SK-N-SH (cell line): Measurements from ENCODE around the gene PTGFRN. TPM values are rescaled to one million over a fixed set of nuclear protein-coding genes. Genes with fewer than 3 reads are reported as not detected.

Source experiments
- CTCF ChIA-PET: fragments of 300-600, 350-600 bp; formaldehyde crosslinking; extraction: SDS; loops from one replicate; lab custom pipeline; 2021; lab: Yijun Ruan, JAX
- POLR2A ChIA-PET: fragments of 350-600 bp; sonication (Branson Sonifier 250); formaldehyde crosslinking; extraction: SDS; loops from one replicate; lab custom pipeline; 2020; ENCODE audit warnings: antibody characterized with exemption, inconsistent platforms; lab: Yijun Ruan, JAX
- DNase-seq: peaks from one replicate; pipeline ENCODE4 v3.0.0; 2012
- H2AFZ ChIP-seq: fragments of 200-600 bp; sonication (generic); 2 replicates; pipeline ENCODE4 v1.8.1; 2016; ENCODE audit warnings: antibody characterized with exemption, mild to moderate bottlenecking, low read depth
- H3F3A ChIP-seq: fragments of 200-600 bp; sonication (generic); replicated peaks from 2 replicates; pipeline ENCODE3; 2016; ENCODE audit warnings: antibody characterized with exemption, mild to moderate bottlenecking; ENCODE audit not compliant: insufficient read depth
- H3K27ac ChIP-seq, 2 experiments: fragments of 200-500 bp in 1 of 2; fragments of 200-600 bp in 1 of 2; sonication (Bioruptor generic) in 1 of 2; sonication (generic), shearing (Covaris generic) in 1 of 2; 2 replicates each; pipeline versions ENCODE4 v1.5.1 to v1.6.1; 2014 to 2016; ENCODE audit warnings: low read depth in 2 of 2, inconsistent platforms in 1 of 2, low read length in 1 of 2, mild to moderate bottlenecking in 1 of 2, mixed read lengths in 1 of 2
- H3K27me3 ChIP-seq: fragments of 200-600 bp; sonication (generic), shearing (Covaris generic); 2 replicates; pipeline ENCODE4 v1.6.1; 2016; ENCODE audit warnings: mixed run types; ENCODE audit not compliant: insufficient read depth
- H3K36me3 ChIP-seq, 2 experiments: fragments of 200-500 bp in 1 of 2; fragments of 200-600 bp in 1 of 2; sonication (Bioruptor generic) in 1 of 2; sonication (generic) in 1 of 2; replicated peaks in 1 of 2; 2 replicates each; pipeline versions ENCODE3 to v1.5.1; 2014 to 2016; ENCODE audit warnings: low read length in 1 of 2, mild to moderate bottlenecking in 1 of 2; ENCODE audit not compliant: insufficient read depth in 2 of 2, control insufficient read depth in 1 of 2
- H3K4me1 ChIP-seq, 2 experiments: fragments of 200-500 bp in 1 of 2; fragments of 200-600 bp in 1 of 2; sonication (Bioruptor generic) in 1 of 2; sonication (generic), shearing (Covaris generic) in 1 of 2; 2 replicates each; pipeline versions ENCODE4 v1.5.1 to v1.6.1; 2014 to 2016; ENCODE audit warnings: low read depth in 1 of 2, low read length in 1 of 2, mixed run types in 1 of 2; ENCODE audit not compliant: insufficient read depth in 2 of 2, control insufficient read depth in 1 of 2
- H3K4me2 ChIP-seq: fragments of 200-600 bp; sonication (generic), shearing (Covaris generic); 2 replicates; pipeline ENCODE4 v1.6.1; 2017; ENCODE audit warnings: mixed run types
- H3K4me3 ChIP-seq, 2 experiments: fragments of 200-500 bp in 1 of 2; fragments of 200-600 bp in 1 of 2; sonication (Bioruptor generic) in 1 of 2; sonication (generic), shearing (Covaris generic) in 1 of 2; 2 replicates each; pipeline versions ENCODE4 v1.5.1 to v1.8.1; 2014 to 2016; ENCODE audit warnings: low read depth in 2 of 2, inconsistent platforms in 1 of 2, low read length in 1 of 2, mild to moderate bottlenecking in 1 of 2, mixed read lengths in 1 of 2, moderate library complexity in 1 of 2
- H3K79me2 ChIP-seq: fragments of 200-600 bp; sonication (generic); 2 replicates; pipeline ENCODE4 v1.8.1; 2017; ENCODE audit warnings: mild to moderate bottlenecking; ENCODE audit not compliant: insufficient read depth
- H3K9ac ChIP-seq: fragments of 200-600 bp; sonication (generic); 2 replicates; pipeline ENCODE4 v1.6.1; 2017; ENCODE audit warnings: mixed run types
- H3K9me2 ChIP-seq: fragments of 200-600 bp; sonication (generic); 2 replicates; pipeline ENCODE4 v1.6.1; 2017; ENCODE audit warnings: mixed run types
- H3K9me3 ChIP-seq: fragments of 200-600 bp; sonication (generic); 2 replicates; pipeline ENCODE4 v1.6.1; 2017; ENCODE audit warnings: mixed run types, mild to moderate bottlenecking, moderate library complexity
- H4K20me1 ChIP-seq: fragments of 200-600 bp; sonication (generic); 2 replicates; pipeline ENCODE4 v1.6.1; 2017; ENCODE audit warnings: mild to moderate bottlenecking, mixed run types; ENCODE audit not compliant: insufficient read depth
- FOSL2 ChIP-seq: IDR thresholded peaks from 2 replicates; pipeline ENCODE4 v1.4.0; 2012; ENCODE audit warnings: low read depth, mild to moderate bottlenecking, moderate library complexity, borderline replicate concordance
- FOXJ3 ChIP-seq: sonication (generic); formaldehyde crosslinking; IDR thresholded peaks from 2 replicates; pipeline ENCODE4 v1.5.1; 2020; ENCODE audit warnings: mild to moderate bottlenecking, missing genetic modification reagents
- GABPA ChIP-seq: IDR thresholded peaks from 2 replicates; pipeline ENCODE4 v1.4.0; 2012; ENCODE audit warnings: low read depth, mild to moderate bottlenecking
- JUND ChIP-seq: IDR thresholded peaks from 2 replicates; pipeline ENCODE4 v1.4.0; 2012
- MEF2A ChIP-seq: IDR thresholded peaks from 2 replicates; pipeline ENCODE4 v1.4.0; 2012; ENCODE audit warnings: low read depth, borderline replicate concordance
- NRF1 ChIP-seq: IDR thresholded peaks from 2 replicates; pipeline ENCODE4 v1.6.1; 2012; ENCODE audit warnings: low read depth, mild to moderate bottlenecking, low read length
- POLR2AphosphoS5 ChIP-seq: IDR thresholded peaks from 2 replicates; pipeline ENCODE4 v1.6.1; 2012; ENCODE audit warnings: low read depth, low read length
- RAD21 ChIP-seq: IDR thresholded peaks from 2 replicates; pipeline ENCODE4 v1.6.1; 2012; ENCODE audit warnings: mild to moderate bottlenecking, low read length
- RCOR1 ChIP-seq: fragments of 150-350 bp; IDR thresholded peaks from 2 replicates; pipeline ENCODE4 v1.6.1; 2017; ENCODE audit warnings: antibody characterized with exemption, low read length
- RFX5 ChIP-seq: IDR thresholded peaks from 2 replicates; pipeline ENCODE4 v1.6.1; 2012; ENCODE audit warnings: mild to moderate bottlenecking, improper control_type of control experiment, low read length
- RXRA ChIP-seq: IDR thresholded peaks from 2 replicates; pipeline ENCODE4 v1.4.0; 2012; ENCODE audit warnings: low read depth, mild to moderate bottlenecking, borderline replicate concordance
- SIN3A ChIP-seq: IDR thresholded peaks from 2 replicates; pipeline ENCODE4 v1.6.1; 2012; ENCODE audit warnings: low read depth, mild to moderate bottlenecking, low read length, moderate library complexity, borderline replicate concordance
- SMC3 ChIP-seq: IDR thresholded peaks from 2 replicates; pipeline ENCODE4 v1.6.1; 2012; ENCODE audit warnings: low read depth, low read length, improper control_type of control experiment
- TCF12 ChIP-seq: IDR thresholded peaks from 2 replicates; pipeline ENCODE4 v1.4.0; 2012
- WGBS: methylation state at CpG from one replicate; pipeline ENCODE4 v1.1.6; 2017; ENCODE audit warnings: low lambda C conversion rate; 5-methylcytosine and 5-hydroxymethylcytosine counted together
- polyA plus RNA-seq, 3 experiments: library from polyadenylated mRNA; depleted of rRNA; stranded (reverse); fragments of >200 nt; gene quantifications; 2 replicates each; pipeline ENCODE4 v1.2.3, GENCODE V29; 2012
- TF ChIP-seq, protein P1 (sequence below): IDR thresholded peaks from 2 replicates; pipeline ENCODE4 v1.4.0; 2012; ENCODE audit warnings: low read depth, borderline replicate concordance
- TF ChIP-seq, protein P2 (sequence below): IDR thresholded peaks from 2 replicates; pipeline ENCODE4 v1.4.0; 2012; ENCODE audit warnings: low read depth
- TF ChIP-seq, protein P3 (sequence below): fragments of 200-600 bp; sonication (generic); IDR thresholded peaks from 2 replicates; pipeline ENCODE4 v1.6.1; 2017; ENCODE audit warnings: antibody characterized with exemption, mild to moderate bottlenecking, moderate library complexity

The PTGFRN gene
- polyA plus RNA-seq, 1 of the 3 experiments (the other 2 are of a cell fraction), result 22.4 TPM

DNA sequence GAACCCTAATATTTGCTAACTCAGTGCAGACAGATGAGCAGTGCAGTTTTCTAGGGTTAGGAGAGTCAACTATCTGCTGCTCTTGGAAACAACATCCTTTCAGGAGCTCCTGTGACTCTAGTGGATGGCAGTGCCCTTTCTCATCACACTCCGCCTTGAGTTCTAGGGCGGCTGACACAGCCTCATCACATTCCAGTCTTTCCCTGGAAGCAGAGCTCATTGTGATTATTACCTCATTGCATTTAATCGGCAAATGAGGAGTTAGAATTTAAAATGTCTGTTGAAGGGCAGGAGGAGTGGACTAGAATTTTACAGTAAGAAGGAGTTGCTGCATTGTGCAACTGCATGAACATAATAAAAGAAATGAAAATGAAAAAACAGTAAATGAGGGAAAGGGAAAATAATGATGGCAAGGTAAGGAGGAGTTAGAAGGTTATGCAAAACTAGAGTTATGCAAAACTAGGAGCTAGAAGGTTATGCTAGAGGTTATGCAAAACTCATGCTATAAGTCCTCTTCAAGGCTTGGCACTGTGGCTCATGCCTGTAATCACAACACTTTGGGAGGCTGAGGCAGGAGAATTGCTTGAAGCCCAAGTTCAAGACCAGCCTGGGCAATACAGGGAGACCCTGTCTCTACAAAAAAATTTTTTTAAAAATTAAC lies 6.9 kb upstream of the PTGFRN start:
- no peak overlapping the region for H3K9ac ChIP-seq
- no peaks in the 10 kb centered on the region for H3K79me2 ChIP-seq
- whole genome bisulfite sequencing, result 83% methylated on average over 3 of the region's 3 CpGs
- no peaks in the 10 kb centered on the region for H3K9me2 ChIP-seq
- H3K36me3 ChIP-seq, result no peaks in the 10 kb centered on the region
- no peaks in the 10 kb centered on the region for H3K4me1 ChIP-seq
- H2AFZ ChIP-seq, result no peak overlapping the region
- ChIA-PET CTCF (interaction anchor here (1.3 kb wide), 2 partner anchors 12 to 49 kb away, joined by 3 read pairs; no protein-coding TSS in a partner anchor), POLR2A (interaction anchor here (1.3 kb wide), 1 partner anchor 9 kb away, joined by 3 read pairs; no protein-coding TSS in a partner anchor)
- DNase-seq, result no peak
- H3K9me3 ChIP-seq, result no peaks in the 10 kb centered on the region
- no peak overlapping the region for H3K4me3 ChIP-seq
- H3K4me2 ChIP-seq, result no peak overlapping the region
- H4K20me1 ChIP-seq, result no peaks in the 10 kb centered on the region
- no peaks in the 10 kb centered on the region for H3F3A ChIP-seq
- H3K27me3 ChIP-seq, result 0 out of 2 replicates have a peak, but pooled peaks cover 9% of the 10 kb centered on the region
- TF ChIP-seq JUND (no peak), MEF2A (no peak), SIN3A (no peak), SMC3 (no peak), RAD21 (no peak), POLR2AphosphoS5 (no peak), RXRA (no peak)
- TF ChIP-seq, protein P1, sequence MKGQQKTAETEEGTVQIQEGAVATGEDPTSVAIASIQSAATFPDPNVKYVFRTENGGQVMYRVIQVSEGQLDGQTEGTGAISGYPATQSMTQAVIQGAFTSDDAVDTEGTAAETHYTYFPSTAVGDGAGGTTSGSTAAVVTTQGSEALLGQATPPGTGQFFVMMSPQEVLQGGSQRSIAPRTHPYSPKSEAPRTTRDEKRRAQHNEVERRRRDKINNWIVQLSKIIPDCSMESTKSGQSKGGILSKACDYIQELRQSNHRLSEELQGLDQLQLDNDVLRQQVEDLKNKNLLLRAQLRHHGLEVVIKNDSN, result no peak
- TF ChIP-seq, protein P2, sequence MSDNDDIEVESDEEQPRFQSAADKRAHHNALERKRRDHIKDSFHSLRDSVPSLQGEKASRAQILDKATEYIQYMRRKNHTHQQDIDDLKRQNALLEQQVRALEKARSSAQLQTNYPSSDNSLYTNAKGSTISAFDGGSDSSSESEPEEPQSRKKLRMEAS, result no peak
- TF ChIP-seq, protein P3, sequence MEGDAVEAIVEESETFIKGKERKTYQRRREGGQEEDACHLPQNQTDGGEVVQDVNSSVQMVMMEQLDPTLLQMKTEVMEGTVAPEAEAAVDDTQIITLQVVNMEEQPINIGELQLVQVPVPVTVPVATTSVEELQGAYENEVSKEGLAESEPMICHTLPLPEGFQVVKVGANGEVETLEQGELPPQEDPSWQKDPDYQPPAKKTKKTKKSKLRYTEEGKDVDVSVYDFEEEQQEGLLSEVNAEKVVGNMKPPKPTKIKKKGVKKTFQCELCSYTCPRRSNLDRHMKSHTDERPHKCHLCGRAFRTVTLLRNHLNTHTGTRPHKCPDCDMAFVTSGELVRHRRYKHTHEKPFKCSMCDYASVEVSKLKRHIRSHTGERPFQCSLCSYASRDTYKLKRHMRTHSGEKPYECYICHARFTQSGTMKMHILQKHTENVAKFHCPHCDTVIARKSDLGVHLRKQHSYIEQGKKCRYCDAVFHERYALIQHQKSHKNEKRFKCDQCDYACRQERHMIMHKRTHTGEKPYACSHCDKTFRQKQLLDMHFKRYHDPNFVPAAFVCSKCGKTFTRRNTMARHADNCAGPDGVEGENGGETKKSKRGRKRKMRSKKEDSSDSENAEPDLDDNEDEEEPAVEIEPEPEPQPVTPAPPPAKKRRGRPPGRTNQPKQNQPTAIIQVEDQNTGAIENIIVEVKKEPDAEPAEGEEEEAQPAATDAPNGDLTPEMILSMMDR, result no peak
- TF ChIP-seq, all 33 proteins: peak for 0
- H3K27ac ChIP-seq, result no peak overlapping the region

DNA sequence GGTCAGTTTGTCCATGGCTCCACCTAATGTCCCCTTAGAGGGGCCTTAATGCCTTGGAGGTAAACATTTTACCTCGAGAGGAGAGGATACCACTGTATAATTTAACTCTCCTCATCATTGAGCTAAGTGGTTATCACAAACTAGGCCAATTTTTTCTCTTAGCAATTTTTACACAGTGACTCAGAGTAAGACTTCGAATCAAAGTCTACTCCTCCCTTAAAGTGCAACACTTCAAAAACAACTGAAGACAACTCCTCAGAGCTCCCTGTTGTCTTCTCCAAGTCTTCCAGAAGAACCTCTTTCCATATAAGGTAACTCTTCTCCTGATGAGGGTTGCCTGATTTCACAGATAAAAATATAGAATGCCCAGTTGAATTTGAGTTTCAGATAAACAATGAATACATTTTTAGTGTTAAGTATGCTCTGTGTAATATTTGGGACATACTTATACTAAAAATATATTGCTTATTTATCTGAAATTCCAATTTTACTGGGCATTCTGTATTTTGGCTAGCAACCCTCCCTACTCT lies 4.9 kb upstream of the PTGFRN start:
- Histone ChIP-seq H4K20me1 (no peaks in the 10 kb centered on the region), H3K4me2 (no peak overlapping the region), H3K79me2 (no peaks in the 10 kb centered on the region), H3K4me1 (peaks cover 0 to 4% of the 10 kb centered on the region in 2 experiments; a peak in 1 of 4 replicates), H3K4me3 (no peak overlapping the region), H3K27ac (no peak overlapping the region), H3K36me3 (no peaks in the 10 kb centered on the region), H3F3A (no peaks in the 10 kb centered on the region), H3K9ac (no peak overlapping the region), H2AFZ (no peak overlapping the region), H3K9me3 (no peaks in the 10 kb centered on the region), H3K27me3 (0 out of 2 replicates have a peak, but pooled peaks cover 9% of the 10 kb centered on the region), H3K9me2 (no peaks in the 10 kb centered on the region)
- no peak for DNase-seq
- CTCF ChIA-PET, result interaction anchor here (0.7 kb wide), 1 partner anchor 49 kb away, joined by 3 read pairs; no protein-coding TSS in a partner anchor
- TF ChIP-seq GABPA, result no peak
- no peak for TF ChIP-seq FOSL2
- no peak for TF ChIP-seq MEF2A
- no peak for TF ChIP-seq NRF1
- TF ChIP-seq RFX5, result no peak
- TF ChIP-seq FOXJ3, result no peak
- TF ChIP-seq RCOR1, result no peak
- TF ChIP-seq TCF12, result no peak
- no peak for TF ChIP-seq RXRA
- WGBS, result 14% methylated on average over 2 of the region's 2 CpGs
- POLR2A ChIA-PET, result no interaction called here
